Lung microvascular endothelial cell (primary cell): ENCODE measurements around the gene PCCA. TPM values are rescaled to one million over a fixed set of nuclear protein-coding genes. Genes with fewer than 3 reads are reported as not detected.
"Not testable (repeated sequence)": the region's sequence is repeated elsewhere in the genome, so short reads cannot be mapped to it uniquely, and the experiment has no call there.

Experiments used
- DNase-seq, 2 donors: peaks; one replicate each; pipeline versions ENCODE4 v3.0.0 to v3.0.0-alpha.2; 2010; ENCODE audit warnings: low read depth in 2 of 2
- total RNA-seq: library from RNA; depleted of rRNA; stranded (reverse); fragments of >200 nt; gene quantifications from 2 replicates; pipeline ENCODE4 v1.2.1, GENCODE V29; 2014

PCCA gene
- total RNA-seq, 1 donor from 2014 or later, result 74.6 TPM

DNA sequence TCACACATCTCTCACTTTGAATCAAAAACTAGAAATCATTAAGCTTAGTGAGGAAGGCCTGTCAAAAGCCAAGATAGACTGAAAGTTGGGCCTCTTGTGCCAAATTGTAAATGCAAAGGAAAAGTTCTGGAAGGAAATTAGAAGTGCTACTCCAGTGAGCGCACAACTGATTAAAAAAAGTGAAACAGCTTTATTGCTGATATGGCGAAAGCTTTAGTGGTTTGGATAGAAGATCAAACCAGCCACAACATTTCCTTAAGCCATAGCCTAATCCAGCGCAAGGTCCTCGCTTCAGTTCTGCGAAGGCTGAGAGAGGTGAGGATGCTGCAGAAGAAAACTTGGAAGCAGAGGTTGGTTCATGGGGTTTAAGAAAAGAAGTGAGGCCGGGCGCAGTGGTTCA, 7.6 kb downstream of the PCCA start:
- DNase-seq, result no peak

DNA sequence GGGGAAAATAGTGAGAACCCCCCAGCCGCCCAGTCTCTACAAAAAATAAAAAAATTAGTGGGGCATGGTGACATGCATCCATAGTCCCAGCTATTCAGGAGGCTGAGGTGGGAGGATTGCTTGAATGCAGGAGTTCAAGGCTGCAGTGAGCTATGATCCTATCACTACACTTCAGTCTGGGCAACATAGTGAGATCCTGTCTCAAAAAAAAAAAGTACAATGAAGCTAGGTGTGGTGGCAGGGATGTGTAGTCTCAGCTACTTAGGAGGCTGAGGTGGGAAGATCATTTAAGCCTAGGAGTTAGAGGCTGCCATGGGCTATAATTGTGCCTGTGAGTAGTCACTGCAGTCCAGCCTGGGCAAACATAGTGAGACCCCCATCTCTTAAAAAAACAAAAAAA, 8.9 kb downstream of the PCCA start:
- DNase-seq, result no peak

DNA sequence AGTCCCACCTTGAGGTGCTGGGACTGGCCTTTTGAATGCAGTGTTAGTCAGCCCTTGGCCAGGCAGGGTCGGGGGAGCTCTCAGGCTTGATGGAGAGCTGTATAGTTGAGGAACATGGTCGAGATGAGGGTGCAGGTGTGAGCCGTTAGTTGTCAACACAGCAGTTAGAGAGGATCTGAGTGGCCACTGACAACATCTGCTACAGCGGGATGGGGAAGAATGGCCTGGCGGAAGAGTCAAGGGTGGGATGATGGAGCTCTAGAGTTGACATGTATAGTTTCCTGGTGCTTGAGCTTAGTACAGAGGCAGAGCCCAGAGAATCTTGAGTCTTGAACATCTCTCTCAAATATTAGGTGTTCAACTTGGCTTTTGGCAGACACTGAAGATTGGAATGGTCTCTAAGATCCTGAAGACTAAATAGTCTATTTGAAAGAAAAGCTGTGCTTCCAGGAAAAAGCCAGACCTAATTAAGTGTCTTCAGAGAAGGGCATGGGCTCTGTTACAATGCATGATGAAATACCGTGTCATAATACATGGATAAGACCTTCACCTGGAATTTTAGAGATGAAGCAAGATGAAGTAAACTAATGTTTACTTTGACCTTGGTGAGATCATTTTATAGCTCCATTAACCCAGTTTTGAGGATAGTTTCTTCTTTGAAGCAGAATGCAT, 9.7 kb downstream of the PCCA start:
- no peak for DNase-seq

DNA sequence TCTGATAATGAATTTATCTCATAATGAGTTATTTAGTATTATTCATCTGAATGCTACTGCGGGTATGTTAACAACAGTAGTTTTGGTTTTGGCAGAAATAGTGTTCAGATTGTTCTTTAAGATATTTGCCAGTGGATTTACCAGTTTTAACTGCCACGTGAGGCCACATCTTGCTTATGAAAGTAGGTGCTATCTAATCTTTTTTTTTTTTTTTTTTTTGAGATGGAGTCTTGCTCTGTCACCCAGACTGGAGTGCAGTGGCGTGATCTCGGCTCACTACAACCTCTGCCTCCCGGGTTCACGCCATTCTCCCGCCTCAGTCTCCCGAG, 10.2 kb downstream of the PCCA start:
- not testable (repeated sequence) for DNase-seq

DNA sequence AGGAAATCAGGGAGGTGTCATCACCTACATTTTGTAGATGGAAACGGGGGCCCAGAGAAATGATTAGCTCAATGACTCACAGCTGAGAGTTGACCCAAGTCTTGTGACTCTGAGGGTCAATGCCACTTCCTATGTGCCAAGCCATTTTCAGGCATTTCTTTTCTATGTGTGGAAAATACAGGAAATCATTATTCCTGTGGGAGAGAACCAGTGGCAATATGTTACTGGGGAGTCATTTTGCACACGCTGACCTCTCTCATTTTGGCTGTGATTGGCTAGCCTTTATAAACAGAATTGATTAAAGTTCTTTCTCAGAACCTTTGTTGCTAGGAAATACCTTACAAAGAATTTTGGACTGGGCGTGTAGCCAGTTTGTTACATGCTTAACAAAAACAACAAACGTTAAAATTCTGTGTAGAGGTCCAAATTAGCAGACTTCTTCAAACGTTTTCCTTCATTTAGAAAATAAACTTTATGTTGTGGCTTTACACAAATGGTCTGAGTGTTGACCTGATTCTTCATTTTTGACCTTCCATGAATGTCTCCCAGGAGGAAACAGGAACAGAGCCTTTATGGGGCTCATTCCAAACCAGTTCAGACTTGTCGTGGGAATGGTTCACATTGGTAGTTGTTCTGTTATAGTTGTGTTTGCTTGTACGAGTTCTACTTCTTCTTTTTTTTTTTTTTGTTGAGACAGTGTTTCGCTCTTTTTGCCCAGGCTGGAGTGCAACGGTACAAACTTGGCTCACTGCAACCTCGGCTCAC, 11.4 kb downstream of the PCCA start:
- DNase-seq, result peak; percentile 96 to 98

DNA sequence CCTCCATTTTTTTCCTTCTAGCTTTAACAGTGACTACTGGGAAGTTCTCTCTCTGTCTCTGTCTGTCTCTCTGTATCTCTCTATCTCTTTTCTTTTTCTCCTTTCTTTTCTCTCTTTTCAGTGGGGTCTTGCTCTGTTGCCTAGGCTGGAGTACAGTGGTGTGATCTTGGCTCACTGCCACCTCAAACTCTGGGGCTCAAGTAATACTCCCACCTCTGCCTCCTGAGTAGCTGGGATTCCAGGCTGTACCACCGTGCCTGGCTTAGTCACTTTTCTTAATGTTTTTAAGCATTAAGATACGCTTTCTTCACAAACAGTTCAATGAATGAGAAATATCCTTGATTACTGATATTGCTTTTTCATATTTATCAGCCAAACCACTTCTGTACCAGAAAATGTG, 13.1 kb downstream of the PCCA start:
- DNase-seq, result no peak

DNA sequence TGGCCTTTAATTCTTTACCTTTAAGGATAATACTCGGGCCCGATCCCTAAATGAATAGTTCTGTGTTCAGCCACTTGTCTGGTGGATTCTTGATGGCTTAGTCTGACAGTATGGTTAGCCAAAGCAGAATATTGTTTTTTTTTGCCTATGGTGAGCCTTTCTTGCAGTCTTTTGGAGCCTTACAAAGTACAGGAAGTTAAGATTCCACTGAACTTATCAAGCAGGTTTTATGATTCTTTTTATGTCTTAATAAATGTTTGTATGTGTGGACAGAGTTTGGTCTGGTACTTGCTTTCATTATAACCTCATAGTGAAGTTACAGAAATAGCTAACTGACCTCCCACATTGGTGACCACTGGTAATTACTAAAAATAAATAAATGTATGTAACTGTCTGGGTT, 17.1 kb downstream of the PCCA start:
- no peak for DNase-seq

DNA sequence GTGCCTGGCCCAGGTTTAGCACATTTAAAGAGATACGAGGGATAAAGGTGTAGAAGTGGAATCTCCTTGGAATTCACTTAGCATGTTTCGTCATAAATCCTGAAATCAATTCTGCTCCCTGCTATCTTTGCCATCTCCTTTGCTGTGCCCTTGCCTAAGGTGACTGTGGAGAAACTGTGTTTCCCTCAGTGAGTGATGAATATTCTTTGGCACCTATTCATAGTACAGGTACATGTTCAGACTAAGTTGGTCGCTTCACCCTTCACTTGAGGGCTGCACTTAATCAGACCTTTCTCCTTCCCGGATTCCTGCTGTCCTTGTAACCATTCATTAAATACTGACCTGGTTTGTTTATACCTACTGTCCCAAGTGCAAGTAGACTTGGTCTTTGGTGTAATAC, 17.8 kb downstream of the PCCA start:
- DNase-seq, result no peak

DNA sequence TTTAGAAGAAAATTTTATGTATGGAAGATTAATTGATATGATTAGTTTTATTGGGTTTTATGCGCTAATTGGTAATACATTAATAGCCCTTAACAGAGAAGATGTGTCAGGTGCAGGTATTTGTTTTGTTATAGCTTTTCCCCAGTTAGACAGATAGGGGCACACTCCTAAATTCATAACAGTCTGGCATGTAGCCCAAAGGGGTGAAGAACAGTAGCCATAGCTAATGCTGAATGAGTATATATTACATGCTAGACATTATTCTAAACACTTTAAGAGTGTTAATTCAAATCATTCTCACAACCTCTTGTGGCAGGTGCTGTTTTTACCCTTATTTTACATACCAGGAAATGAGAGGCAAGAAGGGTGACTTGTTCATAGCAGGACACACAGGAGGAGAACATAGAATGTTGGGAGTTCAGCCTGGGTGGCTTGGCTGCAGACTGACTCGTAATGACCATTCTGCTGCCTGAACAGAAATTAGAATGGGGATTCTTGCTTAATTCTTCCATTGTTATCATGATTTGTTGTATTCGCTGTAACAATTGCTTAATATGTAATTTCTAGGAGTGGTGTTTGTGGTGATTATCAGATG, 20.1 kb downstream of the PCCA start:
- peak; percentile 17 to 33 for DNase-seq

DNA sequence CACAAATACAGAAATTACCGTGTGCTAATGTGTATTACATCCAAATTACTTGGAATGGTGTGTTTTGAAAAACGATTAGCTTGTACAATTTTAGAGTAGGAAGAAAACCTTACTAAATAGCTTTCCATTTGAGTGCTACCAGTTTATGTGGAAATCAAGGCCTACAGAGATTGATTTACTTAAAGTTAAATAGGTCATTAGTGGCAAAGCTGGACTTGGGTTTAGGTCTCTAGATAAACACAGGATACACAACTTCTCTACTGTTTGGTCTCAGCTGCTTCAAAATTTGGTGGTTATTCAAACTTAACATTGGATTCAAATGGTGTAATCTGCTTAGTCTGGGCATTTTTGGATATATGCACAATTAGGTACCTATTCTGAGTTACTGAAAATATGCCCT, 21.4 kb downstream of the PCCA start:
- no peak for DNase-seq

DNA sequence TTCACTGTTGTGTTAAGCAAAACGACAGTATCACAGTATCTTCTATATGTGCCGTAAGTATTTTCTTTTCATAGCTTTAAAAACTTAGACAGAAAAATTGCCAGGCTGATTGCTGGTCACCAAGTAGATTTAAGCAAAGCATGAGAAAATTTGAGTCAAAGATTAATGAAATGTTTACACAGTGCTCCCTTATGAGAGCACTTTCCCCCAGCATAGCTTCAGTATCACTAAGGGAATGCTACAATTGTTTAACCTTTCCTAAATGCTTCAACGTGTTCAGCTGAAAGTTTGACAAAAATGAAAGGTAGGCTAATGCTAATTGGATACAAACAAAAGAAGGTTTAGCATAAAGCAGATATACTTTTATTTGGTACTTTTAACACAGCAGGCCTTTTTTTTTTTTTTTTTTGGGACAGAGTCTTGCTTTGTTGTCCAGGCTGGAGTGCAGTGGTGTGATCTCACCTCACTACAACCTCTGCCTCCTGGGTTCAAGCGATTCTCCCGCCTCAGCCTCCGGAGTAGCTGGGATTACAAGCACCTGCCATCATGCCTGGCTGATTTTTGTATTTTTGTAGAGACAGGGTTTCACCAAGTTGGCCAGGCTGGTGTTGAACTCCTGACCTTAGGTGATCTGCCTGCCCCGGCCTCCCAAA, 23.4 kb downstream of the PCCA start:
- DNase-seq, result no peak

DNA sequence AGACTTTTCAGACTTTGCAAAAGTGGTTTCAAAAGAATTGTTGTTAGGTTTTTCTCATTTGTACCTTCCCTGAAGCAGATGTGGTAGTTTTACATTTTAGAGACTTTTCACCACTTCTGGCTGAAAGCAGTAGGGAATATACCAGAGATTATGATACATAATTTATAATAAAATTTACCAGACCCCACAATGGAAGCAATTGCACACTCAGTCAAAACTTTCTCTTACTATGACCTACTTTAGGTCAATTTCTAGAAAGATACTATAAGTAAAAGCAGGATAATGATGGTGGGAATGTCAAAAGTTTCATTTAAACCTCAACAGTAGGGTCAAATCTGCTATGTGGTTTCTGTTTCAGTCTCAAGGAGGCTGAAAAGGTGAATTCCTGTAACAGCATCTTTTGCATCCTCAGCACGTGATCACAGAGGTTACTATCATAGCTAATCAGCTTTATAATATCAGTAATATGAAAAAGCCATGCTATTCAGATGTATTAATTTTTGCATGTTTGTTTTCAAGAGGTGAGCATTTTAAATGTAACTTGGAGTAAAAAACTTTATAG, 26.9 kb downstream of the PCCA start:
- DNase-seq, result no peak

DNA sequence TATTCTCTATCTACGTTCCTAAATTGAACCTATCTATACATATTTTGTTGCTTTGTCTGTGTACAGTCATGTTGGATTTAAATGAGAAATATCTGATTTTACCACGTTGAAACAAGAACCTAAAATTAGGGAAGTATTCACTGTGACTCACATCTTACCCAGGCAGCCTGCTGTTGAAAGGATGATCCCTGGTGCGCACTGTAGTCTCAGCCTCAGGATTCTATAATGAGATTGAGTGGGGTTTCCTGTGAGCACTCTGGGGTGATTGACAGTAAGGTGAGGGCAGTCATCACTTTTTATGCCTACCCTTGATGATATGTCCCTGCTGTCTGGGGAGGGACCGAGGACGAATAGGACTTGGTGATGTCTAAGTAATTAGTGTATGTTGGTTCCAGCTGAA, 35.4 kb downstream of the PCCA start:
- DNase-seq, result no peak

DNA sequence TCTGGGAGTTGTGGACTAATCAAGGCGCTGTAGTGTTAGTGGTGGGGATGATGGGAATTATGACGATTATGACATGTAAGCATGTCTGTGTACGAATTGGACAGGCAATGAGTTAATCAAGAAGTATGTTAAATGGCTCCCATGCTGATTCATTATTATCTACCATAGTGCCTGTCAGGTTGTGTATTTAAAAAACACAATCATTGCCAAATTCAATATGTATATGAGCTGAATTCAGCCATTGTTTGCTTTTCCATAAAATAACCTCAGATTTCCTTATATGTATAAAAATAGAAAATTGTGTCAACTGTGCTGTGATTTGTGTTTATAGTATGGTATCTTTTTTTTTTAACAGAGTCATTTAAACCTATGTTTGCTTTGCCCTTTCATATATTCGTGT, 37.1 kb downstream of the PCCA start:
- peak in 1 of 2 donors; percentile 55 for DNase-seq

DNA sequence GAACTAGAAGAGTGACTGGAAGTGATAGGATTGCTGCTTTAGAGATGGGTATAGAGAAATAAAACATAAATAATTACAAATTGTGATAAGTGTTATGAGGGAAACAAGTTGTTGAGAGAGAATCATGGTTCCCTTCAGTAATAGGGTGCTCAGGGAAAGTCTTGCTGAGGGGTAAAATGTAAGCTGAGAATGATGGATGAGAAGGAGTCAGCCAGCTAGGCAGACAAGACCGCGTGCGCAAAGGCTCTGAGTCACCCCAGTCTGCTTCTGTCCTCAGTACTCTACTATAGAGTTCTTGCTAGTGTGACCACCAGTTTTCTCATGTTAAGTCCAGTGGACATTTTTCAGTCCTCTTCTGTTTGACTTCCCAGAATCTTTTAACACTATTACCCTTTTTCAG, 39.5 kb downstream of the PCCA start:
- peak in 1 of 2 donors; percentile 70 for DNase-seq

DNA sequence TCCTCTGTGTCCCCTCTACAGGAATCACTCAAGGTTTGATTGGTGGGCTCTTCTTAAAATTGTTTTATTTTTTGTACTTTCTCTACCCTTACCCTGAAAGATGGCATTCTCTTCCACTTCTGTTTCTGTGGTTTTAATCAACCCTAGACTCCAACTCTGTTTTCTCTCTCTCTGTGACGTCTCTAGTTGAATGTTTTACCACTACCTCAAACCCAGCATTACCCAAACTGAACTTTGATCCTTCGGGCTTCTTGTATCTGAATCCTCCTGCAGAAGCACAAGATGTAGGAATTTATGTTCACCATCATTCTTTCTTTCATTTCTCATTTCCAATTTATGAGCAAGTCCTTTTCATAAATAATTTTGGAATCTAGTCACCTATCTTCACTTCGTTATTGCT, 39.9 kb downstream of the PCCA start:
- no peak for DNase-seq

DNA sequence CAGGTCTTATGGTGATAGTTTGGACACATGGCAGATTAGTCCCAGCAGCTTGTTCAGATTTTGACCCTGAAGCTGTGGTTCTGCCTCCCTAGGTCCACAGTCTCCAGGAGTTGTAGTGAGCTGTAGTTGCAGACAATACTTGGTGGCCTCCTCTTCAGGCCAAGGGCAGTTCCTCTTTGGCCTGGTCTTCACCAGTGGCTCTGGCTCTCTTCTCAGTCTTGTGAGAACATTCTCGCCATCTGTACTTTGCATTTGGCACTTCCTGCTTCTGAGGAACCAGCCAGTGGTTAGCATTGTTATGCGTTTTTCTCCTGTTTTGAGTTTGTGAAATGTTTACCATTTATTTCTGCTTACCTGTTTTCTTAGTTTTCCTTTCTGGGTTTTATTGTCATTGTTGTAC, 40.7 kb downstream of the PCCA start:
- peak in 1 of 2 donors; percentile 51 for DNase-seq

DNA sequence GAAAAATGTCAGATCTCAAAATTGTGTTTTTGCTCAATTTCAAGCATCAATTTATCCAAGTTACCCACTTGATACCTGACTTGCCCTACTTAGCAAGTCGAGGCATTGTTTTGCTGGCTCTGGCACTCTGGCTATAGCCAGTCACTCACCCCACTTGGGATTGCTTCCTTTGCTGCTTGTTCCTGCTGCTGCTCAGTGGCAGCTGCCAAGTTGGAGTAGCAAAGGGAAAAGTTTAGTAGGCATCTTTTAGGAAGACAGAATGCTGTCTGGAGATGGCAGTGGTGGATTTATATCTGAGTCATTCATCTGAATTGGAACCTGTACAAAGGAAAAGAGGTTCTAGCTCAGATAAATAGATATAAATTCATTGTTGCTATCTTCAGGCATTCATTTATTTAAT, 41.2 kb downstream of the PCCA start:
- DNase-seq, result peak; percentile 73 to 79

DNA sequence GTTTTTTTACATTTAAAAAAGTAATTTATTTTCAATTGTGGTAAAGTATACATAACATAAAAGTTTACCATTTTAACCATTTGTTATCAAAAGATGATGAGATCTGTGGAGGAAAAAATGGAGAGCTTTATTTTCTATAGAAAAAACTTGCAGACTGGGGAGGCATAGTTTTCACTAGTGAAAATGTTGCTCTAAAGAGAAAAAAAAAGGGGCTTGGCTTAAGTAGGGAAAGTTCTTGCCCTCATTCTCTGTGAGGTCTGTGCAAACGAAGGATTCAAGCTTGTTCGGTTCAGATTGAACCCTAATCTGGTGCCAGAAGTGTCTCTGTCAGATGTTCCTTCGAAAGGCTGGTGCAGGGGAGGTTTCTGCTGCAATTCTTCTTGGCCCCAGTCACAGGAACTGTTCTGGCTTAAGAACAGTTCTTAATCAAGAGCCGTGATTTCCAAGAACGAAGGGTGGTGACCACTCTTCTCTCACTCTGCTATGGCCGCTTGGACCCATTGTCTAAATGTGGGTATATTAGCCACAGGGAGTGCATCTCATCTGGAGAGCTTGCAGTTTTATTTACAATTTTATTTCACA, 42.1 kb downstream of the PCCA start:
- DNase-seq, result peak in 1 of 2 donors; percentile 9

DNA sequence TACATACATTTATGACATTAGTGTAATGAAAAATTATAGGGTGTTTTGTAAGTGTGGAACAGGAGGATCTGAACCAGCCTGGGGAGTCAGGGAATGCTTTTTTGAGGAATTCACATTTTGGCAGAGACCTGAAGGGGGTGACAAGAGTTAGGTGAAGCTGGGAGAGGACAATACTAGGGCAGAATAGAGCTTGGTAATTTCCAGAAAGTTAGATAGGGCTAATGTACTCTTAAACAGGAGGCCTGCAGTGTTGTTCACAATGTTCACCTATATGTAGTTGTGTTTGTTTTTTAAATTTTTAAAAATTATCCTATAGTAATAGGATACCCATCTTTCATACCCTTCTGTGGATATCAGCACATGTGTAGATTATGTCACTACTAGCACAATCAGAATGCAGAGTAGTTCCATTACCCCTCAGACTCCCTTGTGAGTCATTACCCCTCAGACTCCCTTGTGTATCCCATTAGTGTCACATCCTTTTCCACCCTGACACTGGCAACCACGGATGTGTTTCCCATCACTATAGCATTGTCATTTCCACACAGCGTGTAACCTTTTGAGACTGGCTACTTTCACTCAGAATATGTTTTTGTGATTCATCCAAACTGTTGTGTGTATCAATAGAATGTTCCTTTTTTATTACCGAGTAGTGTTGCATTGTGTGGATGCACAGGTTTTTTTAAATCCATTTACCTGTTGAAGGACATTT, 43.1 kb downstream of the PCCA start:
- peak; percentile 96 to 100 for DNase-seq

DNA sequence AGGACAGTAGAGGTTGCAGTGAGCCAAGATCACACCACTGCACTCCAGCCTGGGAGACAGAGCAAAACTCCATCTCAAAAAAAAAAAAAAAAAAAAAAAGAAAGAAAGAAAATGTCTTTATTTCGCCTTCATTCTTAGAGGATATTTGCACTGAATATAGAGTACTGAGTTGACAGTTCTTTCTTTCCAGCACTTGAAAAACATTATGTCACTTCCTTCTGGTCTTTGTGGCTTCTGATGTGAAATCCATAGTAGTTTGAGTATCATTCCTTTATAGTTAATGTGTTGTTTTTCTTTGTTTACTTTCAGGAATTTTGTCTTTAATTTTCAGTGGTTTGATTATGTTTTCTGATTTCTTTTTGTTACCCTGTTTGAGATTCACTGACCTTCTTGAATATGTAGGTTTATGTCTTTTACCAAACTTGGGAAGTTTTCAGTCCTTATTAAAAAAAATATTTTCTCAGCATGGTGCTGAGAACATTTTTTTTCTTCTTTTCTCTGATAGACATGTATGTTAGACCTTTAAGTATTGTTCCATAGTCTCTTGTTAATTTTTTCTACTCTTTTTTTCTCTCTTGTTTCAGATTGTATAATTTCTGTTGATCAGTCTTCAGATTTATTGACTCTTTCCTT, 50.1 kb downstream of the PCCA start:
- DNase-seq, result peak; percentile 25 to 59
